IMR-90 (cell line): ENCODE measurements around the gene EVA1C.

ENCODE experiments used
- BHLHE40 ChIP-seq: fragments of 150-350 bp; IDR thresholded peaks from 2 replicates; pipeline ENCODE4 v1.6.1; 2016; ENCODE audit warnings: mild to moderate bottlenecking, low read depth, low read length
- CEBPB ChIP-seq: IDR thresholded peaks from 2 replicates; pipeline ENCODE4 v1.6.1; 2012; ENCODE audit warnings: low read depth, low read length, improper control_type of control experiment
- ELK1 ChIP-seq: fragments of 150-350 bp; IDR thresholded peaks from 2 replicates; pipeline ENCODE4 v1.6.1; 2016; ENCODE audit warnings: low read depth, mild to moderate bottlenecking, low read length, moderate library complexity, borderline replicate concordance
- MAFK ChIP-seq: IDR thresholded peaks from 2 replicates; pipeline ENCODE4 v1.6.1; 2012; ENCODE audit warnings: low read depth, low read length, improper control_type of control experiment
- MAZ ChIP-seq: IDR thresholded peaks from 2 replicates; pipeline ENCODE4 v1.6.1; 2012; ENCODE audit warnings: low read depth, mild to moderate bottlenecking, low read length, improper control_type of control experiment, moderate library complexity, borderline replicate concordance
- POLR2A ChIP-seq: IDR thresholded peaks from 2 replicates; pipeline ENCODE4 v1.6.1; 2012; ENCODE audit warnings: mild to moderate bottlenecking, low read depth, low read length
- RAD21 ChIP-seq: IDR thresholded peaks from 2 replicates; pipeline ENCODE4 v1.6.1; 2012; ENCODE audit warnings: low read length, improper control_type of control experiment
- RCOR1 ChIP-seq: IDR thresholded peaks from 2 replicates; pipeline ENCODE4 v1.6.1; 2012; ENCODE audit warnings: mild to moderate bottlenecking, low read length, improper control_type of control experiment; ENCODE audit not compliant: insufficient replicate concordance
- RFX5 ChIP-seq: IDR thresholded peaks from 2 replicates; pipeline ENCODE4 v1.8.0; 2012; ENCODE audit warnings: low read depth, mild to moderate bottlenecking, low read length, moderate library complexity
- TF ChIP-seq, protein P1 (sequence below): conservative IDR thresholded peaks from 2 replicates; pipeline ENCODE4 v1.5.1; 2012; ENCODE audit warnings: mild to moderate bottlenecking, low read depth, low read length, improper control_type of control experiment
- TF ChIP-seq, protein P2 (sequence below): fragments of 150-350 bp; IDR thresholded peaks from 2 replicates; pipeline ENCODE4 v1.6.1; 2017; ENCODE audit warnings: mild to moderate bottlenecking, antibody characterized with exemption, low read length, low read depth

- TF ChIP-seq, protein P1, sequence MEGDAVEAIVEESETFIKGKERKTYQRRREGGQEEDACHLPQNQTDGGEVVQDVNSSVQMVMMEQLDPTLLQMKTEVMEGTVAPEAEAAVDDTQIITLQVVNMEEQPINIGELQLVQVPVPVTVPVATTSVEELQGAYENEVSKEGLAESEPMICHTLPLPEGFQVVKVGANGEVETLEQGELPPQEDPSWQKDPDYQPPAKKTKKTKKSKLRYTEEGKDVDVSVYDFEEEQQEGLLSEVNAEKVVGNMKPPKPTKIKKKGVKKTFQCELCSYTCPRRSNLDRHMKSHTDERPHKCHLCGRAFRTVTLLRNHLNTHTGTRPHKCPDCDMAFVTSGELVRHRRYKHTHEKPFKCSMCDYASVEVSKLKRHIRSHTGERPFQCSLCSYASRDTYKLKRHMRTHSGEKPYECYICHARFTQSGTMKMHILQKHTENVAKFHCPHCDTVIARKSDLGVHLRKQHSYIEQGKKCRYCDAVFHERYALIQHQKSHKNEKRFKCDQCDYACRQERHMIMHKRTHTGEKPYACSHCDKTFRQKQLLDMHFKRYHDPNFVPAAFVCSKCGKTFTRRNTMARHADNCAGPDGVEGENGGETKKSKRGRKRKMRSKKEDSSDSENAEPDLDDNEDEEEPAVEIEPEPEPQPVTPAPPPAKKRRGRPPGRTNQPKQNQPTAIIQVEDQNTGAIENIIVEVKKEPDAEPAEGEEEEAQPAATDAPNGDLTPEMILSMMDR, result no peak
- TF ChIP-seq POLR2A (no peak), CEBPB (no peak), BHLHE40 (no peak), RAD21 (no peak), ELK1 (no peak), MAZ (no peak), MAFK (no peak), RCOR1 (no peak), RFX5 (no peak)
- TF ChIP-seq, protein P2, sequence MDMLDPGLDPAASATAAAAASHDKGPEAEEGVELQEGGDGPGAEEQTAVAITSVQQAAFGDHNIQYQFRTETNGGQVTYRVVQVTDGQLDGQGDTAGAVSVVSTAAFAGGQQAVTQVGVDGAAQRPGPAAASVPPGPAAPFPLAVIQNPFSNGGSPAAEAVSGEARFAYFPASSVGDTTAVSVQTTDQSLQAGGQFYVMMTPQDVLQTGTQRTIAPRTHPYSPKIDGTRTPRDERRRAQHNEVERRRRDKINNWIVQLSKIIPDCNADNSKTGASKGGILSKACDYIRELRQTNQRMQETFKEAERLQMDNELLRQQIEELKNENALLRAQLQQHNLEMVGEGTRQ, result no peak
These were observed 20.1 kb upstream of the EVA1C start for GRCh38 chr21:32392299-32392879.
